Measurements from ENCODE around the gene IARS2.

- TF ChIP-seq CTCF (IDR thresholded peaks at IDR 0.05; ENCODE audit: poor library complexity), result no peak
- TF ChIP-seq EZH2 (IDR thresholded peaks at IDR 0.05; ENCODE audit: borderline replicate concordance), result no peak
- TF ChIP-seq EZH2phosphoT487 (IDR thresholded peaks at IDR 0.05; ENCODE audit: low read depth, severe bottlenecking, unreplicated experiment), result no peak
Measured at GRCh38 chr1:220182111-220182510, 88.2 kb downstream of the IARS2 start.

Data from hepatocyte (in vitro differentiated cells).